Astrocyte of the cerebellum (primary cell): Measurements from ENCODE around the gene DGAT2.
A peak's percentile ranks its signal among the peaks of the same experiment; 100 is the strongest.

Experiments used
- DNase-seq: peaks from one replicate; pipeline ENCODE4 v3.0.0-alpha.2; 2011; ENCODE audit warnings: low read depth
- H3K4me3 ChIP-seq: 2 replicates; pipeline ENCODE4 v1.5.1; 2011; ENCODE audit warnings: mild to moderate bottlenecking, low read depth, low read length, moderate library complexity
- CTCF ChIP-seq: IDR thresholded peaks from 2 replicates; pipeline ENCODE4 v1.5.1; 2012; ENCODE audit warnings: low read length, low read depth, moderate library complexity, mild to moderate bottlenecking; ENCODE audit errors: missing control alignments
- in situ Hi-C: cut with HindIII; loops from 2 replicates; pipeline ENCODE4 v1.10.0; 2017; ENCODE audit warnings: low sequenced_read_pairs

Gene DGAT2

GRCh38 chr11:75802913-75803820 lies 34.6 kb downstream of the DGAT2 start:
- in situ Hi-C loops, result no loop called here
- no peak overlapping the region for H3K4me3 ChIP-seq
- peak; percentile 53 for DNase-seq
- peak; percentile 94 for TF ChIP-seq CTCF

GRCh38 chr11:75809111-75809510 lies 40.5 kb downstream of the DGAT2 start:
- TF ChIP-seq CTCF, result no peak
- H3K4me3 ChIP-seq, result no peak overlapping the region
- in situ Hi-C loops, result no loop called here
- DNase-seq, result no peak

- in situ Hi-C loops, result no loop called here
- H3K4me3 ChIP-seq, result no peak overlapping the region
Observed at GRCh38 chr11:75809991-75810390, 41.4 kb downstream of the DGAT2 start.

GRCh38 chr11:75810637-75811390 lies 42.2 kb downstream of the DGAT2 start:
- in situ Hi-C loops, result no loop called here
- H3K4me3 ChIP-seq, result no peak overlapping the region

More at GRCh38 chr11:75809991-75810390, 41.4 kb downstream of the DGAT2 start:
- TF ChIP-seq CTCF, result no peak
- DNase-seq, result no peak

GRCh38 chr11:75811485-75811884 lies 42.9 kb downstream of the DGAT2 start:
- no peak for DNase-seq
- in situ Hi-C loops, result no loop called here
- no peak overlapping the region for H3K4me3 ChIP-seq
- no peak for TF ChIP-seq CTCF

More at GRCh38 chr11:75810637-75811390, 42.2 kb downstream of the DGAT2 start:
- TF ChIP-seq CTCF, result no peak
- no peak for DNase-seq

GRCh38 chr11:75812542-75813040 lies 44.0 kb downstream of the DGAT2 start:
- in situ Hi-C loops, result no loop called here
- TF ChIP-seq CTCF, result no peak
- no peak for DNase-seq
- H3K4me3 ChIP-seq, result no peak overlapping the region
